H9 (cell line): ENCODE results near the gene TTC27. TPM values are rescaled to one million over a fixed set of nuclear protein-coding genes. Genes with fewer than 3 reads are reported as not detected.

ENCODE experiments used
- DNase-seq: peaks from one replicate; pipeline ENCODE4 v3.0.0-alpha.2; 2017
- H2AFZ ChIP-seq: one replicate; pipeline ENCODE4 v1.6.1; 2013; ENCODE audit warnings: mild to moderate bottlenecking, low read length, control low read depth, moderate library complexity
- H2AK5ac ChIP-seq: 2 replicates; pipeline ENCODE4 v1.6.1; 2013; ENCODE audit warnings: low read length, control low read depth, mixed read lengths; ENCODE audit not compliant: insufficient read length
- H2BK120ac ChIP-seq: one replicate; pipeline ENCODE4 v1.6.1; 2013; ENCODE audit warnings: low read depth, mild to moderate bottlenecking, low read length, control low read depth, inconsistent platforms; ENCODE audit not compliant: poor library complexity, severe bottlenecking
- H2BK12ac ChIP-seq: 2 replicates; pipeline ENCODE4 v1.6.1; 2013; ENCODE audit warnings: low read length, control low read depth, mixed read lengths, low read depth; ENCODE audit not compliant: insufficient read length
- H2BK15ac ChIP-seq: 2 replicates; pipeline ENCODE4 v1.6.1; 2013; ENCODE audit warnings: low read depth, low read length, control low read depth
- H2BK20ac ChIP-seq: one replicate; pipeline ENCODE4 v1.6.1; 2013; ENCODE audit warnings: low read depth, mild to moderate bottlenecking, low read length, control low read depth, inconsistent platforms; ENCODE audit not compliant: poor library complexity, severe bottlenecking
- H2BK5ac ChIP-seq: 2 replicates; pipeline ENCODE4 v1.6.1; 2013; ENCODE audit warnings: low read length, control low read depth, mixed read lengths; ENCODE audit not compliant: insufficient read length
- H3K14ac ChIP-seq: 2 replicates; pipeline ENCODE4 v1.6.1; 2013; ENCODE audit warnings: low read length, control low read depth; ENCODE audit not compliant: insufficient read depth
- H3K18ac ChIP-seq: 2 replicates; pipeline ENCODE4 v1.6.1; 2013; ENCODE audit warnings: low read depth, mild to moderate bottlenecking, mixed read lengths, low read length, control low read depth; ENCODE audit not compliant: insufficient read length
- H3K23ac ChIP-seq: 2 replicates; pipeline ENCODE4 v1.6.1; 2013; ENCODE audit warnings: low read length, control low read depth, mixed read lengths, low read depth; ENCODE audit not compliant: insufficient read length
- H3K23me2 ChIP-seq: 2 replicates; pipeline ENCODE4 v1.6.1; 2013; ENCODE audit warnings: low read depth, mild to moderate bottlenecking, mixed read lengths, low read length, control low read depth; ENCODE audit not compliant: insufficient read length, poor library complexity, severe bottlenecking
- H3K27ac ChIP-seq: 2 replicates; pipeline ENCODE4 v1.5.1; 2013; ENCODE audit warnings: low read length, control low read depth, mixed read lengths, low read depth; ENCODE audit not compliant: insufficient read length
- H3K27me3 ChIP-seq: 2 replicates; pipeline ENCODE4 v1.6.1; 2013; ENCODE audit warnings: low read length, control low read depth, inconsistent platforms; ENCODE audit not compliant: insufficient read depth
- H3K4ac ChIP-seq: 2 replicates; pipeline ENCODE4 v1.6.1; 2013; ENCODE audit warnings: low read depth, mild to moderate bottlenecking, control low read depth, inconsistent platforms, low read length, moderate library complexity
- H3K4me1 ChIP-seq: 2 replicates; pipeline ENCODE4 v1.6.1; 2013; ENCODE audit warnings: low read length, control low read depth, inconsistent platforms; ENCODE audit not compliant: insufficient read depth
- H3K4me2 ChIP-seq: 2 replicates; pipeline ENCODE4 v1.6.1; 2013; ENCODE audit warnings: low read length, control low read depth, mixed read lengths; ENCODE audit not compliant: insufficient read length, insufficient read depth
- H3K56ac ChIP-seq: 2 replicates; pipeline ENCODE4 v1.6.1; 2013; ENCODE audit warnings: low read depth, mild to moderate bottlenecking, mixed read lengths, low read length, control low read depth; ENCODE audit not compliant: insufficient read length
- H3K79me1 ChIP-seq: 2 replicates; pipeline ENCODE4 v1.6.1; 2013; ENCODE audit warnings: low read depth, mild to moderate bottlenecking, moderate library complexity, low read length, control low read depth, inconsistent platforms; ENCODE audit not compliant: insufficient read depth, poor library complexity, severe bottlenecking
- H3K79me2 ChIP-seq: 2 replicates; pipeline ENCODE4 v1.6.1; 2013; ENCODE audit warnings: low read length, control low read depth, inconsistent platforms; ENCODE audit not compliant: insufficient read depth
- H3K9ac ChIP-seq: 2 replicates; pipeline ENCODE4 v1.6.1; 2013; ENCODE audit warnings: low read length, control low read depth, mixed read lengths; ENCODE audit not compliant: insufficient read length; ENCODE audit errors: extremely low read depth
- H3K9me3 ChIP-seq: one replicate; pipeline ENCODE4 v1.6.1; 2013; ENCODE audit warnings: low read depth, low read length, inconsistent platforms; ENCODE audit not compliant: control insufficient read depth
- H3T11ph ChIP-seq: one replicate; pipeline ENCODE4 v1.6.1; 2013; ENCODE audit warnings: mild to moderate bottlenecking, low read length, control low read depth, inconsistent platforms
- H4K20me1 ChIP-seq: one replicate; pipeline ENCODE4 v1.6.1; 2013; ENCODE audit not compliant: control insufficient read depth, insufficient read length, insufficient read depth
- H4K5ac ChIP-seq: 2 replicates; pipeline ENCODE4 v1.6.1; 2013; ENCODE audit warnings: low read depth, mild to moderate bottlenecking, mixed read lengths, low read length, control low read depth; ENCODE audit not compliant: insufficient read length
- H4K8ac ChIP-seq: replicated peaks from 2 replicates; pipeline ENCODE4 v1.6.1; 2013; ENCODE audit warnings: low read length, control low read depth, mixed read lengths, low read depth; ENCODE audit not compliant: insufficient read length
- H4K91ac ChIP-seq: 2 replicates; pipeline ENCODE4 v1.6.1; 2013; ENCODE audit warnings: low read depth, mild to moderate bottlenecking, moderate library complexity, mixed read lengths, low read length, control low read depth; ENCODE audit not compliant: insufficient read length
- H3K27ac Mint-ChIP-seq, 3 experiments: 2 replicates in 2 of 3; 3 replicates in 1 of 3; pipeline ENCODE4 v1.8.0; 2020 to 2021; ENCODE audit warnings: mixed read lengths in 3 of 3, mild to moderate bottlenecking in 1 of 3, moderate library complexity in 1 of 3
- H3K27me3 Mint-ChIP-seq: 2 replicates; pipeline ENCODE4 v1.8.0; 2021; ENCODE audit warnings: low read depth, mild to moderate bottlenecking, moderate library complexity, mixed read lengths
- H3K36me3 Mint-ChIP-seq, 3 experiments: 2 replicates in 2 of 3; 3 replicates in 1 of 3; pipeline ENCODE4 v1.8.0; 2020 to 2021; ENCODE audit warnings: low read depth in 3 of 3, mixed read lengths in 3 of 3; ENCODE audit not compliant: insufficient read depth in 1 of 3
- H3K4me1 Mint-ChIP-seq, 2 experiments: 2 replicates each; pipeline ENCODE4 v1.8.0; 2020; ENCODE audit warnings: mixed read lengths in 2 of 2
- H3K4me3 Mint-ChIP-seq, 2 experiments: 2 replicates in 1 of 2; 3 replicates in 1 of 2; pipeline ENCODE4 v1.8.0; 2020 to 2021; ENCODE audit warnings: mild to moderate bottlenecking in 2 of 2, mixed read lengths in 2 of 2, moderate library complexity in 1 of 2
- H3K9me3 Mint-ChIP-seq, 2 experiments: 2 replicates in 1 of 2; 3 replicates in 1 of 2; pipeline ENCODE4 v1.8.0; 2020; ENCODE audit warnings: mild to moderate bottlenecking in 2 of 2, mixed read lengths in 2 of 2, moderate library complexity in 1 of 2
- WGBS: extraction: QIAGEN DNeasy Blood & Tissue Kit; methylation state at CpG from one replicate; pipeline ENCODE4 v1.1.7; 2013; ENCODE audit warnings: missing lambda C conversion rate, low lambda C conversion rate, mixed read lengths; ENCODE audit not compliant: insufficient read length; ENCODE audit errors: extremely low coverage; 5-methylcytosine and 5-hydroxymethylcytosine counted together
- total RNA-seq: library from RNA; stranded (reverse); gene quantifications from 2 replicates; pipeline ENCODE4 v1.2.1, GENCODE V29; 2021
- TF ChIP-seq, protein P1 (sequence below): fragments of 200-600 bp; sonication (generic); conservative IDR thresholded peaks from 3 replicates; pipeline ENCODE4 v1.8.0; 2021; ENCODE audit warnings: antibody characterized with exemption, mild to moderate bottlenecking

Gene TTC27
- total RNA-seq, 1 experiment from 2014 or later, result 26.0 TPM

DNA sequence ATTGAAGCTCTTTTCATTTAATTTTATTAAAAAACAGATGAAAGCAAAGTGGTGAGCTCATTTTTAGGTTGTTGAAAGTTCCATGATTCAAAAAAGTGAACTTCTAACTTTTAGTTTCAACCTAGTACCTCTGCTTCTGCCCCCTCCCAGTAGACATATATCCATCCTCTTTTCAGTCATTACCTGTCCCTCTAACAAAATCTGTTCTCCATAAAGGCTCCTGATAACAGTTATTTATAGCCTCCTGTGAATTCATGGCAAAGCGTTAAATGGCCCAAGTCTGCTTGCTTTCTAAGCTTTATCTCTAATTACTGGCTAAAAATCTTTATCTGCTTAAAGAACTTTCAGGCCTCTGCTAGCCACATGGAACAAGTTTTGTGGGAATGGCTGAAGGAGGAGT is 148.1 kb downstream of the TTC27 start:
- WGBS, result no CpG with 5 or more reads among the region's 1 CpG
- Histone ChIP-seq H4K91ac (no peak overlapping the region), H3T11ph (no peak overlapping the region), H2BK20ac (no peak overlapping the region), H2AFZ (no peak overlapping the region), H3K23me2 (no peaks in the 10 kb centered on the region), H4K5ac (no peak overlapping the region), H3K23ac (no peak overlapping the region), H4K8ac (no peak overlapping the region), H3K79me2 (no peaks in the 10 kb centered on the region), H2BK120ac (no peak overlapping the region), H3K9ac (no peak overlapping the region), H3K4me2 (no peak overlapping the region), H2AK5ac (no peak overlapping the region), H3K18ac (no peak overlapping the region), H3K56ac (no peak overlapping the region), H4K20me1 (no peaks in the 10 kb centered on the region), H3K27me3 (no peaks in the 10 kb centered on the region), H3K79me1 (no peaks in the 10 kb centered on the region), H2BK12ac (no peak overlapping the region), H3K4me1 (no peaks in the 10 kb centered on the region), H3K4ac (no peak overlapping the region), H3K14ac (no peak overlapping the region), H3K9me3 (no peaks in the 10 kb centered on the region), H3K27ac (no peak overlapping the region), H2BK15ac (no peak overlapping the region), H2BK5ac (no peak overlapping the region)
- Mint-ChIP-seq H3K9me3 (peaks cover 3% of the 10 kb centered on the region in 2 experiments), H3K4me3 (no peak overlapping the region), H3K27me3 (no peaks in the 10 kb centered on the region), H3K4me1 (peaks cover 7 to 11% of the 10 kb centered on the region in 2 experiments), H3K36me3 (peaks cover 12 to 15% (median 13%) of the 10 kb centered on the region in 3 experiments), H3K27ac (no peak overlapping the region; a peak in 1 of 7 replicates)
- TF ChIP-seq, protein P1, sequence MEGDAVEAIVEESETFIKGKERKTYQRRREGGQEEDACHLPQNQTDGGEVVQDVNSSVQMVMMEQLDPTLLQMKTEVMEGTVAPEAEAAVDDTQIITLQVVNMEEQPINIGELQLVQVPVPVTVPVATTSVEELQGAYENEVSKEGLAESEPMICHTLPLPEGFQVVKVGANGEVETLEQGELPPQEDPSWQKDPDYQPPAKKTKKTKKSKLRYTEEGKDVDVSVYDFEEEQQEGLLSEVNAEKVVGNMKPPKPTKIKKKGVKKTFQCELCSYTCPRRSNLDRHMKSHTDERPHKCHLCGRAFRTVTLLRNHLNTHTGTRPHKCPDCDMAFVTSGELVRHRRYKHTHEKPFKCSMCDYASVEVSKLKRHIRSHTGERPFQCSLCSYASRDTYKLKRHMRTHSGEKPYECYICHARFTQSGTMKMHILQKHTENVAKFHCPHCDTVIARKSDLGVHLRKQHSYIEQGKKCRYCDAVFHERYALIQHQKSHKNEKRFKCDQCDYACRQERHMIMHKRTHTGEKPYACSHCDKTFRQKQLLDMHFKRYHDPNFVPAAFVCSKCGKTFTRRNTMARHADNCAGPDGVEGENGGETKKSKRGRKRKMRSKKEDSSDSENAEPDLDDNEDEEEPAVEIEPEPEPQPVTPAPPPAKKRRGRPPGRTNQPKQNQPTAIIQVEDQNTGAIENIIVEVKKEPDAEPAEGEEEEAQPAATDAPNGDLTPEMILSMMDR, result no peak
- no peak for DNase-seq
